GM12892 (cell line): ENCODE data around the gene NALF2.

Source experiments
- DNase-seq: peaks from one replicate; pipeline ENCODE4 v3.0.0; 2011; ENCODE audit not compliant: insufficient read length
- FAIRE-seq: peaks from 2 replicates; lab custom pipeline; 2011; peaks lifted over from hg19 to GRCh38; lab: Jason Lieb, UNC
- POLR2A ChIP-seq: IDR thresholded peaks from 2 replicates; pipeline ENCODE4 v1.6.1; 2011; ENCODE audit warnings: low read depth, low read length, control low read depth
- POLR2AphosphoS5 ChIP-seq: IDR thresholded peaks from 2 replicates; pipeline ENCODE4 v1.6.1; 2011; ENCODE audit warnings: low read depth, low read length, control low read depth
- TAF1 ChIP-seq: IDR thresholded peaks from 2 replicates; pipeline ENCODE4 v1.6.1; 2011; ENCODE audit warnings: low read depth, mild to moderate bottlenecking, control low read depth, low read length, borderline replicate concordance

Gene NALF2

GRCh38 chrX:69535661-69536060 is 31.5 kb downstream of the NALF2 start:
- FAIRE-seq (no peak), DNase-seq (no peak)
- TF ChIP-seq TAF1 = no peak
- TF ChIP-seq POLR2A = no peak
- no peak for TF ChIP-seq POLR2AphosphoS5

- TF ChIP-seq POLR2A (no peak), TAF1 (no peak), POLR2AphosphoS5 (no peak)
- DNase-seq (peak; percentile 63), FAIRE-seq (peak; percentile 62)
Observed at GRCh38 chrX:69538321-69538876, 34.3 kb downstream of the NALF2 start.

GRCh38 chrX:69539437-69539836 is 35.3 kb downstream of the NALF2 start:
- FAIRE-seq (no peak), DNase-seq (no peak)
- TF ChIP-seq POLR2AphosphoS5 (no peak), TAF1 (no peak), POLR2A (no peak)

DNA sequence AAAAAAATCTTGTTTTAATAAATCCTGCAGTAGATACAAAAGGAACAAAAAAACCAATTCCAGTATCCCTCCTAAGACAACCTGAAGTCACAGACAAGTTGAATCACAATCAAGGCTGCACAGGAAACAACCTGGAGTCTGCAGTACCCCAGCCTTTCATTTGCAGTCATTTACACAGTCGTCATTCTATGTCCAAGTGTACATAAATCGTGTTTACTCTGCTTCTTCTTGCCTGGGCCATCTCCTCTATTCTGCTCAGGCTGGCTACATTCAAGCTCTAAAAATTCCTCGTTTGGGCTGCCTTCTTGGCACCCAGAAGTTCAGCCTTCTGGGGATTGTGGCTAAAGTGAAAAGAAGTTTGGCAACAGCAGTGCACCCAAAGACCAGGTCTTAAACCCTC is 37.8 kb downstream of the NALF2 start:
- TF ChIP-seq POLR2A (no peak), POLR2AphosphoS5 (no peak), TAF1 (no peak)
- FAIRE-seq (no peak), DNase-seq (no peak)

- DNase-seq = no peak
Observed at GRCh38 chrX:69543572-69543971, 39.4 kb downstream of the NALF2 start.

GRCh38 chrX:69546417-69546816 is 42.3 kb downstream of the NALF2 start:
- TF ChIP-seq POLR2A (no peak), POLR2AphosphoS5 (no peak)
- FAIRE-seq (no peak), DNase-seq (no peak)

More at GRCh38 chrX:69543572-69543971, 39.4 kb downstream of the NALF2 start:
- no peak for FAIRE-seq
- no peak for TF ChIP-seq POLR2AphosphoS5
- no peak for TF ChIP-seq TAF1

GRCh38 chrX:69546978-69547377 is 42.9 kb downstream of the NALF2 start:
- TF ChIP-seq TAF1 (no peak), POLR2AphosphoS5 (no peak), POLR2A (no peak)
- DNase-seq = no peak
- no peak for FAIRE-seq

GRCh38 chrX:69551421-69552009 is 47.4 kb downstream of the NALF2 start:
- no peak for DNase-seq
- no peak for FAIRE-seq
- no peak for TF ChIP-seq POLR2AphosphoS5
- TF ChIP-seq POLR2A = no peak
- TF ChIP-seq TAF1 = no peak

DNA sequence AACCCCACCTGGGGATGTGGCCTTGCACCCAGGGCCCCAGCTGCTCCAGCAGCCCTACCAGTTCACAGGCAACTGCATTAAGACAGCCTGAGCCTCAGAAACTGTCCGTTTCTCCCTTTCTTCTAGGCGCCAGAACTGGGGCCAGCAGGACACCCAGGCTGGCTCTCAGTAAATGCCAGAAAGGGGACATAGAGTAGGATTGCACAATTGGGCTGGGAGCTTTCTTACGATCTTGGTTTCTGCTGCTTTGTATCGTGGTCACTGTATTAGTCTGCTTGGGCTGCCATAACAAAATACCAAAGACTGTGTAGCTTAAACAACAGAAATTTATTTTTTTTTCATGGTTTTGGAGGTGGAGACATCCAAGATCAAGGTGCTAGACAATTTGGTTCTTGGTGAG is 48.4 kb downstream of the NALF2 start:
- TF ChIP-seq TAF1 (no peak), POLR2A (no peak), POLR2AphosphoS5 (no peak)
- FAIRE-seq (no peak), DNase-seq (no peak)
